HG03095 (cell line): ENCODE results near the gene ZNF555.

ENCODE experiments used
- ATAC-seq: cut with Tn5 transposase; IDR thresholded peaks from one replicate; pipeline ENCODE4 v1.9.1; 2021; ENCODE audit warnings: moderate library complexity; ENCODE audit not compliant: unreplicated experiment

ZNF555 gene

DNA sequence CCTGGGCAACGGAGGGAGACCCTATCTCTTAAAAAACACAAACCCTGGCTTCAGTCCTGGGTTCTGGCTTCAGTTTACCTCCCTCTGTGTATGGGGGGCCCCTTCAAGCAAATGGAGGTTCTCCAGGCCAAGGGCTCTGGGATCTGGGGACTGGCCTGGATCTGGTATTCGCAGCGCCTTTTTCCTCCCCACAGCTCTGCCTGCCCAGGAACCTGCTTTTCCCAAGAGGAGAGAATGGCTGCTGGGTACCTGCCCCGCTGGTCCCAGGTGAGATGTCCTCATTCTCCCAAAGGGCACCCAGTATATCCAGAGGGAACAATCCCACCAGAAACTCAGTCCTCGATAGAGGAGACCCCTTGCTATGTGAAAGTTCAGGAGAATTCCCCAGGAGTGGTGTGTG is 18.4 kb upstream of the ZNF555 start:
- no peak for ATAC-seq

DNA sequence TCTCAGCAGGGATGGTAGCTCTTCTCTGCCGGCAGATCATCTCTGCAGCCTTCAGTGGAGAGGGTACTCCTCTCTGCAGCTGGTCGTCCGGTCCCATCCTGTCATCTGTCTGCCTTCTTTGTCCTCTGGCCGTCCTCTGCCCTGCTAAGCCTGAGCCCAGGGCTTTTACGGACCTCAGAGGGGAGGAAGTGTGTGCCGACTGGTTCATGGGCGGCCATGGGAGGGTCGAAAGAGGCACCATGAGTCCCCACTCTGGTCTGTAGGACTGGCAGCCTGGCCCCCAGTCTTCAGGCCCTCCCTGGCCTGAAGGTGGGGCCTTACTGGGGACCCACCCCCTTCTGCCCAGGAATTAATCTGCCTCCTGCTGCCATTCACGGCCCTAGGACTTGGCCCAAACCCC is 17.6 kb upstream of the ZNF555 start:
- no peak for ATAC-seq

DNA sequence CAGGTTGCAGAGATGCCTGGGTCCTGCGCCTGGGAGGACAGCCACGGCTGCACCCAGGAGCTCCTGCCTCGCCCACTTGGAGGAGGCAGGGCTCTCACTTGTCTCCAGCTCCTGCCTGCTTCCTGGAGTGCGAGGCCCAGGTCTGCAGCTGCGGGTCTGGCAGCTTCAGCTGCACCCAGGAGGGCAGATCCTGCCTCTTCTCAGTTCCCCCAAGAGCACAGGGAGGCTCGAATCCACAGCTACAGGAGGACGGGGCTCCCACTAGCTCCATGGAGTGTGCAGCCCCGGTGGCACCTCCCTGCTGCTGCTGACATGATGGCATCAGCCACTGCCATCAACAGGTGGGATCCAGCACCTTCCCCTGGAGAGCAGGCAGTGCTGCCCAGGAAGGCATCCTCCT is 17.1 kb upstream of the ZNF555 start:
- no peak for ATAC-seq

DNA sequence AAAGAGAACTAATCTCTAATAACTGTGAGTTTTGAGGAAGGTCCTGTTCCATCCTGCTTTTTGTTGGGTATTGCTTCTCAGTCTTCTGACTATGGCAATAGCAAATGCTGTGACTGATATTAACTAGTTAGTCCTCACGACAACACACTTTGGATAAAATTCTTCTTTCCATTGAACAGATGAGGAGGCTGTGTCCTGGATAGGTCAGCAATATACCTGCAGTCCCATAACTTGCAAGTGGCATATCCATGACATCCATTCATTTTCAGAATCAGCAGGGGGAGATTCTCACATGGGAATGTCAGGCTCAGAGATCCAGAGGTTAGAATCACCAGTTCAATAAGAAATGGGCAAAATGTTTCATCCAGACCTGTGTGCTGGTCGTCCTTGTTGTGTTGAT is 14.3 kb upstream of the ZNF555 start:
- ATAC-seq: no peak

DNA sequence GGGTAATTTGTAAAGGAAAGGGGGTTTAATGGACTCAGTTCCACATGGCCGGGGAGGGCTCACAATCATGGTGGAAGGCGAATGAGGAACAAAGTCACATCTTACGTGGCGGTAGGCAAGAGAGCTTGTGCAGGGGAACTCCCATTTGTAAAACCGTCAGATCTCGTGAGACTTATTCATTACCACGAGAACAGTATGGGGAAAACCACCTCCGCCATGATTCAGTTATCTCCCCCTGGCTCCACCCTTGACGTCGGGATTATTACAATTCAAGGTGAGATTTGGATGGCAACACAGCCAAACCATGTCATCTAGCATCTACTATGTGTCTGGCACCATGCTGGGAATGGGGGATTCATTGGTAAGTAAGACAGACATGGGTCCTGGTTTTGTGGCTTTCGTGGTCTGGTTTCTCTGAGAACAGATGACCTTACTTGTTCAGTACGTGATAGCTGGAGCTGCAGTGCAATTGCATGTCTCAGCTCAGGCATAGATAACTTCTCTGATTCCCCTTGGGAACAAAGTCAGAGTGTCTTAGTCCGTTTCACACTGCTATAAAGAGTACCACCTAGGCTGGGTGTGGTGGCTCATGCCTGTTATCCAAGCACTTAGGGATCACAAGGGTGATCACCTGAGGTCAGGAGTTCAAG is 13.3 kb upstream of the ZNF555 start:
- ATAC-seq: no peak

DNA sequence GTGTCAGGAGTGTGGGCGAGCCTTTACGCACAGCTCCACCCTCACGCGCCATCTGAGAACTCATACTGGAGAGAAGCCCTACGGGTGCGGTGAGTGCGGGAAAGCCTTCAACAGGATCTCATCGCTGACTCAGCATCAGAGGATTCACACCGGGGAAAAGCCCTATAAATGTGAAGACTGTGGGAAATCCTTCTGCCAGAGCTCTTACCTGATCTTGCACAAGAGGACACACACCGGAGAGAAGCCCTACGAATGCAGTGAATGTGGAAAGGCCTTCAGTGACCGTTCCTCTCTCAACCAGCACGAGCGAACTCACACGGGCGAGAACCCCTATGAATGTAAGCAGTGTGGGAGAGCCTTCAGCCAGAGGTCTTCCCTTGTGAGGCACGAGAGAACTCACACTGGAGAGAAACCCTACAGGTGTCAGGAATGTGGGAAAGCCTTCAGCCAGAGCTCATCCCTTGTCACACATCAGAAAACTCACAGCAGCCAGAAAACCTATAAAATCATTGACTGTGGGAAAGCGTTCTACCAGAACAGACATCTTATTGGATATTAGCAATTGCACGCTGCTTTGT is 6.9 kb upstream of the ZNF555 start:
- no peak for ATAC-seq

DNA sequence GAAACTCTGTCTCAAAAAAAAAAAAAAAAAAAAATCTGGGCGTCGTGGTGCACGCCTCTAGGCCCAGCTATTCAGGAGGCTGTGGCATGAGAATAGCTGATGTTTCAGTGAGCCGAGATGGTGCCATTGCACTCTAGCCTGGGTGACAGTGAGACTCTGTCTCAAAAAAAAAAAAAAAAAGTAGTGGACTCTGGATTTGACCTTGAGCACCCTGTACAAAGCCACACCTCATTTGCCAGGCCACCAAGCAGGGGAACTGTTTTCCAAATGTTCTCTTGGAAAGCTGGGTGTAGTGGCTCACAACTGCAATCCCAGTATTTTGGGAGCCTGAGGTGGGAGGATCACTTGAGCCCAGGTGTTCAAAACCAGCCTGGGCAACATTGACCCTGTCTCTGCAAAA is 3.8 kb upstream of the ZNF555 start:
- no peak for ATAC-seq

DNA sequence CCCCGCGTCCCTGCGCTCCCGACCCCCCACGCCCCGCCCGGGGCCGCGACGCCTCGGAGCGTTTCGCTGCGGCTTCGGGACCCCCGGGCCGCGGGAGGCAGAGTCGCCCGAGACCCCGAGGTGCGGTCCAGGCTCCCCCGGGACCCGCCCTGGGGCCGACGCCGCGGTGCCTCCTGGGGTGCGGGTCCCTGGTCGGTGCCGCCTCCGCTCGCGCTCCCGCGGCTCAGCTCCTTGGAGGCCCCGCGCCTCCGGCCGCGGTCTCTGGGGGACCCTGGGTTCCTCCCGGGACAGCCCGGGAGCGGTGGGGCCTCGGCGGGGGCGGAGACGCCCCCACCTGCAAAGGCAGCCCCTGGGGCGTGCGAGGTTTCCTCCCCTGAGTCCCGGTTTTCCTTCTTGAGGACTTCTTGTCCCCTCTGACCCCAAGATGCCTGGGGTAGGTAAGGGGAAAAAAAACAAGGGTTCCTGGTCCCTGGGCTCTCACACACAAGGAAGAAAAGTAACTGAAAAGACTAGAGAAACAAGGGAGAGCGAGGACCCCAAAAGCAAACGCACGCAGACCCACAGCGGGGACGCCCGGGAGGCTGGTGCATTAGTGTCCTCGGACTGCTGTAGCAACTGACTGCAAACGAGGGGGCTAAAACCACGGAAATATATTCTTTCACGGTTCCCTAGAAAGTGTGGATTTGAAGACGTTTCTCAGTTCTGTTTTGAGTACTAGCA is 740 bp downstream of the ZNF555 start:
- ATAC-seq: peak; percentile 9

DNA sequence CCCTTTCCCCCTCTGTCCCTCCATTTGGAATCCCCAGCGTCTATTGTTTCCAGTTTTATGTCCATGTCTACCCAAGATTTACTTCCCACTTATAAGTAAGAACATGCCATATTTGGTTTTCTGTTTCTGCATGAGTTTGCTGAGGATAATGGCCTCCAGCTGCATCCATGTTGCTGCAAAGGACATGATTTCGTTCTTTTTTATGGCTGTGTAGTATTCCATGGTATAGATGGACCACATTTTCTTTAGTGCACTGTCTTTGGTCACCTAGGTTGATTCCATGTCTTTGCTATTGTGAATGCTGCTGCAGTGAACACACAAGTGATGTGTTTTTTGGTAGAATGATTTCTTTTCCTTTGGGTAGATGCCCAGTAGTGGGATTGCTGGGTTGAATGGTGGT is 3.8 kb downstream of the ZNF555 start:
- no peak for ATAC-seq

DNA sequence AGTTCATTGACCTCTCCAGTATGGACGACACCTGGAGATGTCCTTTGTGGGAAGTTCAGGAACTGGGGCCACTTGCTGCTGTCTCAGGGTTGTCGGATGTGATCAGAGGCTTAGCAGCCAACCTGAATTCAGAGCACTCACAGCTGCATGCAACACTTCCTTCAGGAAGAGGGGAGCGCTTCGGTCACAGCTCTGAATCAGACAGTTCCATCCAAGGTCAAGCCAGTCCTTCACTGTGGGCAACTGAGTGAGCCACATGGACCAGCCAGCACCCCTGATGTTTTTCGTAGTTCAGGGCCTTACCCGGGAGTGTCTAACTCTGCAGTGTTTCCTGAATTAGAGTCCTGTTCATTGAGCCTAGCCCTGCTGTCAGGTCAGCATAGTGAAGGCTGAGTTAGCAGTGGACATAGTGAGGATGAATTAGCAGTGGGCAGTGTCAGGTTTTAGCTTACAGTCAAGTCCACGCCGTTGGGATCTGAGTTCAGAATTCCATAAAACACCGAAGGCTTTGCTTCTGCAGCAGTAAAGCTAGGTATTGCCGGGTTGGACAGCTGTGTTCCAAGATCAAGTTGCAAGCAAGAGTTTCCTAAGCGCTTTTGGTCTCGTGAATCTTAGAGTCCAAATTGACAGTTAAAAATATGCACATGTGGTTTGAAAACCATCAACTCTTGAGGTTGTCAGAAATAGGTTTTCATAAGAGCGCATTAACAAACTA is 5.1 kb downstream of the ZNF555 start:
- no peak for ATAC-seq

DNA sequence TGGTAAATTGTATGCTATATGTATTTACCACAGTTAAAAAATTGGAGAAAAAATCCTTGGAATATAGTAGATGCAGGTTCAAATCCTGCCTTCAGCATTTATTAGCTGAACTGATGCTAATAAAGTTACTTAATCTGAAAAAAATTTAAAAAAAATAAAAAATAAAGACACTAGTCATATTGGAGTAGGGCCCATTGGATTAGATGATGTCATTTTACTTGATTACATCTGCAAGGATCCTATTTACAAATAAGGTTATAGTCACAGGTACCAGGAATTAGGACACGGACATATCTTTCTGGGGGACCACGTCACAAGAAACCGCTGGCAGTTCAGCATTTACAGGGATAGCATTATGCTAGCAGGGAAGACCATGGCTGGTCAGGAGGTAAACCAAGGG is 6.2 kb downstream of the ZNF555 start:
- no peak for ATAC-seq

DNA sequence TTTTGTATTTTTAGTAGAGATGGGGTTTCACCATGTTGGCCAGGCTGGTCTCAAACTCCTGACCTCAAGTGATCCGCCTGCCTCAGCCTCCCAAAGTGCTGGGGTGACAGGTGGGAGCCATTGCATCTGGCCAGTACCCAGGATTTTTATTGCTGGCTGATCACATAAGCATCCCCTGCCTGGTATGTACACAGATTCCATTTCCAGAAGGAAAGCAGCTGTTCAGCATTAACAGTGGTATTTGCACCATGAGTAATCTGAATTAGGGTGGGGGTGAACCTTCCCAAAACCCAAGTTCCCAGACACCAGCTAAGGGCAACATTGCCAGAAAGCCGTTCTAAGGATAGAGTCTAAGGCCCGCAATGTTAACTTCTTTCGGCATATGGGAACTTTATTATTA is 7.3 kb downstream of the ZNF555 start:
- no peak for ATAC-seq

DNA sequence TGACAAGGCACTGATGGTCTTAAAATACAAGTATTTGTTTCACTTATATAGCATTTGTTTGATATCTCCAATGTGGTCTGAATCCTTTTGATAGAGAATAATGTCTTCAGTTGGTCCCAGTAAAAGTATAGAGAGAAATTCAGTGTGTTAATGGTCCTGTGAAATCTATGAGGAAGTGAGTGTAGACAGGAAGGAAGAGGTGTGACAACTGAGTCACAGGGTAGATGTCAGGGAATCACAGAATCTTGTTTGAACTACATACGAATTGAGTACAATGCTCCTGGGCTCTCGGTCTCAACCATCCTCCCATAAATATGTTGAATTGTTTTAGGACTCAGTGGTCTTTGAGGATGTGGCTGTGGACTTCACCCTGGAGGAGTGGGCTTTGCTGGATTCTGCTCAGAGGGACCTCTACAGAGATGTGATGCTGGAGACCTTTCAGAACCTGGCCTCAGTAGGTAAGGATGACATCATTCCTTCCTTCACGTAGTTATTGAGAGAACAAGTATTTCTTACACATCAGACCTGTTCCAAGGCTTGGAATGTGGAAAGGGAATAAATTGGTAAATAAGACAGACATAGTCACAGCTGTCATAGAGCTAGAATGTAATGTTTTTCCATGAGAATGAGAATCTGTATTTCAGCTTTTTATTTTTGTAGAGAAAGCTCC is 9.1 kb downstream of the ZNF555 start:
- no peak for ATAC-seq

DNA sequence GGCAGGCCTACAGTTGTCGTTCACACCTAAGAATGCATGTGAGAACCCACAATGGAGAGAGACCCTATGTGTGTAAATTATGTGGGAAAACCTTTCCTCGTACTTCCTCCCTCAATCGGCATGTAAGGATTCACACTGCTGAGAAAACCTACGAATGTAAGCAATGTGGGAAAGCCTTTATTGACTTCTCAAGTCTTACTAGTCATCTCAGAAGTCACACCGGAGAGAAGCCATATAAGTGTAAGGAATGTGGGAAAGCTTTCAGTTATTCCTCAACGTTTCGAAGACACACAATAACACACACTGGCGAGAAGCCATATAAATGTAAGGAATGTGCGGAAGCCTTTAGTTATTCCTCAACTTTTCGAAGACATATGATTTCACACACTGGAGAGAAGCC is 11.3 kb downstream of the ZNF555 start:
- ATAC-seq: no peak

DNA sequence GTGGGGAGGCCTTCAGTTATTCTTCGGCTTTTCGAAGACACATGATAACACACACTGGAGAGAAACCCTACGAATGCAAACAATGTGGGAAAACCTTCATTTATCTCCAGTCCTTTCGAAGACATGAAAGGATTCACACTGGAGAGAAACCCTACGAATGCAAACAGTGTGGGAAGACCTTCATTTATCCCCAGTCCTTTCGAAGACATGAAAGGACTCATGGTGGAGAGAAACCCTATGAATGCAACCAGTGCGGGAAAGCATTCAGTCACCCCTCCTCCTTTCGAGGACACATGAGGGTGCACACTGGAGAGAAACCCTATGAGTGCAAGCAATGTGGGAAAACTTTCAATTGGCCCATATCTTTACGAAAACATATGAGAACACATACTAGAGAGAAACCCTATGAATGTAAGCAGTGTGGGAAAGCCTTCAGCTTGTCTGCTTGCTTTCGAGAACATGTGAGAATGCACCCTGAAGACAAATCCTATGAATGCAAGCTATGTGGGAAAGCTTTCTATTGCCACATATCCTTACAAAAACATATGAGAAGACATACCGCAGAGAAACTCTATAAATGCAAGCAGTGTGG is 11.8 kb downstream of the ZNF555 start:
- ATAC-seq: no peak

DNA sequence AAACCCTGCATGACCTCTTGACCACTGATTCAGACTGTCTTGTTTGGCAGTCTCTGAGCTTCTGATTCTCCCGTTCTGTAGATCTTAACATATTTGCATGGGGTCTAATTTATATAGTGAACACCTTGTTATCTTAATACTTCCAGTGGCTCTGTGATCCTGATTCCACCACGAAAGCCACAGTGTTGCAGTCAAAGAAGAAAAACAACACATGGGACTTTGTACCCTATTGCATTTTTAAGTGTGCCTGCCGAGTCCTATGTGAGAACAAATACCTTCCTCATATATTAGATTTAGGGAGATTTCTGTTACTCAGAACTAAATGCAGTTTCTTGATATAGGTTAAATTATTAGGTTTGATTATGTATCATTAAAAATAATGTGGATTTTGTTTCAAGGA is 13.6 kb downstream of the ZNF555 start:
- no peak for ATAC-seq

DNA sequence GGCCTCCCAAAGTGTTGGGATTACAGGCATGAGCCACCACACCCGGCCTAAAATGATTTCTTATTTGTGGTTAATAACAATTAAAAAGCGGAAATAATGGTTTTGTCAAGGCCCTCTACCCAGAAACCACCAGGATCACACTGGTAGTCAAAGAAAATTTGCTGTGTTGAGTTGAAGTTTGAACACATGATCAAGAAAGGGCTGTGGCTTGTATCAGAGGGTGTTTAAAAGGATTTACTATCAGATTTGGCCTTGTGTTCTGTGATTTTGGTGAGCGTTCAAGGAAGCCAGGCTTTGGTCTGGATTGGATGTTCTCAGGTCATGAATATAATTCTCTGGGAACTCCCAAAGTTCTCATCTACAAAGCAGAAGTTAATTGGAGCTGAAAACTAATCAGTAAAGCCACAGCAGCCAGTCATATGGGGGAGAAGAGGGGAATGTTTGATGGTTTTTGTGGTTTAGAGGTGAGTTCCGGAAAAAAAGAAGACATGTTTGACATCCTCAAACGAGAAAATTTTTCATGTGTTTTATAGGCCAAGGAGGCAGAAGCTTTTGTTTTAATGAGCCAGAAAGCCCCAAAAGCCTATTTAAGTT is 15.3 kb downstream of the ZNF555 start:
- ATAC-seq: no peak

DNA sequence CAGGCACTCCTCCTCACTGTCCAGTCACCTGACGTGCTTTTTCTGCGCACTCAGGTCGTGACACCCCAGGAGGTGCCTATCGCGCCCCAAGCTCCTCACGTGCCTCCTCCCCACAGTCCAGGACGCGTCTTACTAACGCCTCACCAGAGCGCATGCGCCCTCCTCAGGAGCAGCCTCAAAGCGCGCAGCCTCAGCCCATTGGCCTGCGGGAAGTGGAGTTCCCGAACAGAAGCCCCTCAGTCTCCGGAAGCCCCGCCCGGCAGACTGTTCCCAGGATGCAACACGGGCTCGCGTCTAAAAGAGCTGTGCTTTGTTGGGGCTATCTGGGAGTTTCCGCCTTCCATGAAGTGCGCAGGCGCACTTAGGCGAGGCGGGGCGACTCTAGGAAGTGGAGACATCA is 17.6 kb downstream of the ZNF555 start:
- no peak for ATAC-seq

DNA sequence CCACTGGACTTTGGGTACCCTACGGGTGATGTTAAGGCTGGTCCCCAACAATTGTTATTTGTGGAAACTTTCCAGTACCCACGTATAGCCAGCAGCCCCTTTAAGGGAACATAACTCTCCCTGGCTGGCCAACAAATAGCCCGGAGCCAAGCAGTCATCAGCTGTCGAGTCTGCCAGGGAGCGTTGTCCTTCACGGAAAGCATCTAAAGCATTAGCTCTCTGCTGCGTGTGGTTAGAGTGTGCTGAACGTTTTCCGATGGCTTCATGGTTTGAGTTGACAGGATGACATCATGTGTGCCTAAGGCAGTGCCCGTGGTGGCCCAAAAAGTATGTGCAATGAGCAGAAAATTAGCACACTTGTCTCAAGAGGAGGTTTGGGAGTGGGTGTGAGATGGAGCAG is 22.5 kb downstream of the ZNF555 start:
- no peak for ATAC-seq

DNA sequence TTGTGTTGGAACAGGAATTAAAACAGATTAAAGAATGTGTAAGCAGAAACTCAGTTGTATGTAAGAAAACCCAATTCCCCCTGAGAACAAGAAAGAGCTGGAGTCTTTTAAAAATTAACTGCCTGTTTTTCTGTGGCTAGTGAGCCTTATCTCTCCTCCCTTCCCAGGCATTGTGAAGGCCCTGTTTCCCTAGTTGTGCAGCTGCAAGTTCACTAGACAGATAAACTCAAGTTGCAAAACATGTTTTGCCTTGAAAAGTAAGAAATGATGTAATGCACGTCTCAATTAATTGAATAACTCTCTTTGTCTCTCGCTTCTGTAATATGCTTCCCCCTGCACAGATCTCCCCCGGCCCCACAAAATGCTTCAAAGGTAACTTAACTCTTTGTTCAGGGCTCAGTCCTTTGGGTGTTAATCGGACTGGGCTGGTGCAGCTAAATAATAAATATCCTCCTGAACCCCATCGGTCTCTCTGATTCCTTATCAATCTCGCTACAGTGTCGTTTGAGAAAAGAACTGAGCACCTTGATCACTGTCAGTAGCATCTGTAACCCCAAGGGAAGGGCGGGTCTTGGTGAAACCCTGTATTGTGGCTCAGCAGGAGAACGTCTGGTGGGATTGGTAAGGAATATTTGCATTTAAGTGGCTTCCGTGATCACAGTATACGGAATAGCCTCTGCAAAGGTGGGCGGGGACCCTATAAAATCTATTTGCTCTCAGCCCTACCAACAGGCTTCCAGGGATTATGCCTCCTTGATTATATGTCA is 24.2 kb downstream of the ZNF555 start:
- ATAC-seq: no peak
